ENCODE results near the gene SCGB3A1. TPM values are rescaled to one million over a fixed set of nuclear protein-coding genes. Genes with fewer than 3 reads are reported as not detected.
A peak's percentile ranks its signal among the peaks of the same experiment; 100 is the strongest.

SCGB3A1 gene
- total and polyA plus RNA-seq, 7 donors = 0.46 TPM; not detected in 6

GRCh38 chr5:180632768-180633167, 41.5 kb upstream of the SCGB3A1 start:
- DNase-seq (peak; percentile 11 to 43), ATAC-seq (no peak)
- TF ChIP-seq CTCF (IDR thresholded peaks at IDR 0.05) = no peak
- H3K27me3 ChIP-seq (ENCODE audit: insufficient read depth in 3 of 3, low read length in 2 of 3) = no peaks in the 10 kb centered on the region
- intact Hi-C loops (cut with DNase I) = no loop called here
- 57 to 61% (median 60%) methylated on average over 9 to 10 of the region's 10 CpGs for WGBS, 3 donors
- no peak overlapping the region for H3K27ac ChIP-seq
- H3K36me3 ChIP-seq (ENCODE audit: insufficient read depth in 1 of 2, low read depth in 1 of 2) = no peaks in the 10 kb centered on the region
- H3K9me3 ChIP-seq = no peaks in the 10 kb centered on the region
- H3K4me1 ChIP-seq = no peaks in the 10 kb centered on the region
- no peak overlapping the region for H3K4me3 ChIP-seq

GRCh38 chr5:180631549-180632383, 40.5 kb upstream of the SCGB3A1 start:
- Histone ChIP-seq H3K36me3 (ENCODE audit: insufficient read depth in 1 of 2, low read depth in 1 of 2) (no peaks in the 10 kb centered on the region), H3K4me3 (no peak overlapping the region), H3K27ac (no peak overlapping the region), H3K27me3 (ENCODE audit: insufficient read depth in 3 of 3, low read length in 2 of 3) (no peaks in the 10 kb centered on the region), H3K4me1 (no peaks in the 10 kb centered on the region), H3K9me3 (no peaks in the 10 kb centered on the region)
- ATAC-seq (no peak), DNase-seq (peak; percentile 5 to 51)
- TF ChIP-seq CTCF (IDR thresholded peaks at IDR 0.05) = no peak
- intact Hi-C loops (cut with DNase I) = no loop called here
- 67 to 72% (median 69%) methylated on average over 32 to 36 of the region's 36 CpGs for WGBS, 3 donors

- H3K27me3 ChIP-seq (ENCODE audit: insufficient read depth in 3 of 3, low read length in 2 of 3) = peaks cover 0 to under 1% (median 0%) of the 10 kb centered on the region in 3 donors
- no peak overlapping the region for H3K4me3 ChIP-seq
- H3K27ac ChIP-seq = no peak overlapping the region
- H3K36me3 ChIP-seq (ENCODE audit: insufficient read depth in 1 of 2, low read depth in 1 of 2) = no peaks in the 10 kb centered on the region
- 84 to 90% (median 86%) methylated on average over 13 to 22 of the region's 22 CpGs for WGBS, 3 donors
- H3K4me1 ChIP-seq = no peaks in the 10 kb centered on the region
- DNase-seq = no peak
- TF ChIP-seq CTCF (IDR thresholded peaks at IDR 0.05) = no peak
- no peaks in the 10 kb centered on the region for H3K9me3 ChIP-seq
- ATAC-seq = no peak
- intact Hi-C loops (cut with DNase I) = no loop called here
Observed at GRCh38 chr5:180630426-180630825, 39.1 kb upstream of the SCGB3A1 start.

- DNase-seq = no peak
Observed at GRCh38 chr5:180629831-180630382, 38.6 kb upstream of the SCGB3A1 start.

More at GRCh38 chr5:180629831-180630382, 38.6 kb upstream of the SCGB3A1 start:
- no peaks in the 10 kb centered on the region for H3K9me3 ChIP-seq
- H3K4me1 ChIP-seq = no peaks in the 10 kb centered on the region
- intact Hi-C loops (cut with DNase I) = no loop called here
- ATAC-seq = no peak
- peaks cover 0 to 5% (median 3%) of the 10 kb centered on the region in 3 donors for H3K27me3 ChIP-seq (ENCODE audit: insufficient read depth in 3 of 3, low read length in 2 of 3)
- 82 to 89% (median 85%) methylated on average over 25 of the region's 25 CpGs for WGBS, 3 donors
- H3K27ac ChIP-seq = no peak overlapping the region
- no peaks in the 10 kb centered on the region for H3K36me3 ChIP-seq (ENCODE audit: insufficient read depth in 1 of 2, low read depth in 1 of 2)
- H3K4me3 ChIP-seq = no peak overlapping the region
- TF ChIP-seq CTCF (IDR thresholded peaks at IDR 0.05) = no peak
